Measurements from ENCODE around the gene FGD5.

FGD5 gene

GRCh38 chr3:14834807-14835466 lies 16.2 kb downstream of the FGD5 start:
- no peak for DNase-seq (ENCODE audit: low read depth)
- no peak overlapping the region for H3K4me3 ChIP-seq (ENCODE audit: low read depth, low read length)
- no peak for TF ChIP-seq CTCF (IDR thresholded peaks at IDR 0.05; ENCODE audit: control insufficient read depth, extremely low read depth, insufficient read depth)

- no peak overlapping the region for H3K4me3 ChIP-seq (ENCODE audit: low read depth, low read length)
- no peak for TF ChIP-seq CTCF (IDR thresholded peaks at IDR 0.05; ENCODE audit: control insufficient read depth, extremely low read depth, insufficient read depth)
- no peak for DNase-seq (ENCODE audit: low read depth)
Measured at GRCh38 chr3:14836049-14836468, 17.3 kb downstream of the FGD5 start.

- TF ChIP-seq CTCF (IDR thresholded peaks at IDR 0.05; ENCODE audit: control insufficient read depth, extremely low read depth, insufficient read depth) = no peak
- no peak for DNase-seq (ENCODE audit: low read depth)
- no peak overlapping the region for H3K4me3 ChIP-seq (ENCODE audit: low read depth, low read length)
Measured at GRCh38 chr3:14837186-14837877, 18.6 kb downstream of the FGD5 start.

- no peak for DNase-seq (ENCODE audit: low read depth)
- no peak for TF ChIP-seq CTCF (IDR thresholded peaks at IDR 0.05; ENCODE audit: control insufficient read depth, extremely low read depth, insufficient read depth)
- no peak overlapping the region for H3K4me3 ChIP-seq (ENCODE audit: low read depth, low read length)
Measured at GRCh38 chr3:14837878-14838258, 19.1 kb downstream of the FGD5 start.

- no peak for DNase-seq (ENCODE audit: low read depth)
- H3K4me3 ChIP-seq (ENCODE audit: low read depth, low read length) = no peak overlapping the region
- TF ChIP-seq CTCF (IDR thresholded peaks at IDR 0.05; ENCODE audit: control insufficient read depth, extremely low read depth, insufficient read depth) = no peak
Measured at GRCh38 chr3:14839236-14839635, 20.5 kb downstream of the FGD5 start.

- TF ChIP-seq CTCF (IDR thresholded peaks at IDR 0.05; ENCODE audit: control insufficient read depth, extremely low read depth, insufficient read depth) = no peak
- DNase-seq (ENCODE audit: low read depth) = no peak
- H3K4me3 ChIP-seq (ENCODE audit: low read depth, low read length) = no peak overlapping the region
Measured at GRCh38 chr3:14841836-14842235, 23.1 kb downstream of the FGD5 start.

Data from LNCaP clone FGC (cell line).